ENCODE results near the gene STXBP4. TPM values are rescaled to one million over a fixed set of nuclear protein-coding genes. Genes with fewer than 3 reads are reported as not detected.

STXBP4 gene
- total RNA-seq, 2 donors from 2014 or later, result 12.7 to 31.4 TPM

DNA sequence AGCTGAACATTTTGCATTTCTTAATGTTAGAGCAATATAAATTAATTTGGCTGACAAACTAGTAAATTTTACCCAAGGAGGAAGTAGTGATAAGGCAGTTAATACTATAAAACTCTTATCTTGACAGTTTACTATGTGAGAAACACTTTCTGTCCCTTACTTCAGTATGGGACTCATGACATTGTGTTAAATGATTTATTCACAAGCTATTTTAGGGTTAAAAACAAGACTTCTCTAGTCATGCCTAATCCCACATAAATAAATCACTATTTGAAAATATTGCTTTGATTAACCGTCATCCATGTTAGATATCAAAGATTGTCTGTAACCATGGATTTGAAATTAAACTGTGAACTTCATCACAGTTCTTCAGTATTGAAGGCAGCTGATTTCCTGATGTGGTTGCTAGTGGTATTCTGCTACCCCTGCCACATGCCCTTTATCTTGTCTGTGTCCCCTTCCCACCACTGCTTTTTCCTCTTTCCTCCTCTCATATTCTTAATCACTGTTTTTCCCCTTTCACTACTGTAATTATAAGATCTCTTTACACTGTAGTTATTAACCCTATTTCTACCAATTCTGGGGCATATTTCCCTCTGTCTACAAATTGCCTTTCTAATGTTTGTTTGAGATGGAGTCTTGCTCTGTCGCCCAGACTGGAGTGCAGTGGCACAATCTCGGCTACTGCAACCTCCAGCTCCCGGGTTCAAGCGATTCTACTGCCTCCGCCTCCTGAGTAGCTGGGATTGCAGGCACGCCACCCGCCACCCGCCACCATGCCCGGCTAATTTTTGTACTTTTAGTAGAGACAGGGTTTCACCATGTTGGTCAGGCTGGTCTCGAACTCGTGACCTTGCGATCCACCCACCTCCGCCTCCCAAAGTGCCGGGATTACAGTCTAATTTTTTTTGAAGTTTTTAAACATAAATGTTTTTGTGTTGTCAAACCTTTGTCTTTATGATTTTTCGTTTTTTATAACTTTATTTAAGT, 95.6 kb downstream of the STXBP4 start:
- Histone ChIP-seq H3K36me3 (no peaks in the 10 kb centered on the region), H3K4me3 (no peak overlapping the region), H3K4me1 (ENCODE audit: control insufficient read depth in 1 of 2, low read depth in 2 of 2) (no peaks in the 10 kb centered on the region), H3K27ac (no peak overlapping the region), H3K9me3 (no peaks in the 10 kb centered on the region), H3K27me3 (replicated peaks; ENCODE audit: insufficient read depth) (no peaks in the 10 kb centered on the region)
- DNase-seq (ENCODE audit: low spot score) (no peak), ATAC-seq (ENCODE audit: insufficient number of reproducible peaks, low FRiP score, low read depth) (no peak)
- TF ChIP-seq, protein P1, sequence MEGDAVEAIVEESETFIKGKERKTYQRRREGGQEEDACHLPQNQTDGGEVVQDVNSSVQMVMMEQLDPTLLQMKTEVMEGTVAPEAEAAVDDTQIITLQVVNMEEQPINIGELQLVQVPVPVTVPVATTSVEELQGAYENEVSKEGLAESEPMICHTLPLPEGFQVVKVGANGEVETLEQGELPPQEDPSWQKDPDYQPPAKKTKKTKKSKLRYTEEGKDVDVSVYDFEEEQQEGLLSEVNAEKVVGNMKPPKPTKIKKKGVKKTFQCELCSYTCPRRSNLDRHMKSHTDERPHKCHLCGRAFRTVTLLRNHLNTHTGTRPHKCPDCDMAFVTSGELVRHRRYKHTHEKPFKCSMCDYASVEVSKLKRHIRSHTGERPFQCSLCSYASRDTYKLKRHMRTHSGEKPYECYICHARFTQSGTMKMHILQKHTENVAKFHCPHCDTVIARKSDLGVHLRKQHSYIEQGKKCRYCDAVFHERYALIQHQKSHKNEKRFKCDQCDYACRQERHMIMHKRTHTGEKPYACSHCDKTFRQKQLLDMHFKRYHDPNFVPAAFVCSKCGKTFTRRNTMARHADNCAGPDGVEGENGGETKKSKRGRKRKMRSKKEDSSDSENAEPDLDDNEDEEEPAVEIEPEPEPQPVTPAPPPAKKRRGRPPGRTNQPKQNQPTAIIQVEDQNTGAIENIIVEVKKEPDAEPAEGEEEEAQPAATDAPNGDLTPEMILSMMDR (IDR thresholded peaks at IDR 0.05), result no peak

DNA sequence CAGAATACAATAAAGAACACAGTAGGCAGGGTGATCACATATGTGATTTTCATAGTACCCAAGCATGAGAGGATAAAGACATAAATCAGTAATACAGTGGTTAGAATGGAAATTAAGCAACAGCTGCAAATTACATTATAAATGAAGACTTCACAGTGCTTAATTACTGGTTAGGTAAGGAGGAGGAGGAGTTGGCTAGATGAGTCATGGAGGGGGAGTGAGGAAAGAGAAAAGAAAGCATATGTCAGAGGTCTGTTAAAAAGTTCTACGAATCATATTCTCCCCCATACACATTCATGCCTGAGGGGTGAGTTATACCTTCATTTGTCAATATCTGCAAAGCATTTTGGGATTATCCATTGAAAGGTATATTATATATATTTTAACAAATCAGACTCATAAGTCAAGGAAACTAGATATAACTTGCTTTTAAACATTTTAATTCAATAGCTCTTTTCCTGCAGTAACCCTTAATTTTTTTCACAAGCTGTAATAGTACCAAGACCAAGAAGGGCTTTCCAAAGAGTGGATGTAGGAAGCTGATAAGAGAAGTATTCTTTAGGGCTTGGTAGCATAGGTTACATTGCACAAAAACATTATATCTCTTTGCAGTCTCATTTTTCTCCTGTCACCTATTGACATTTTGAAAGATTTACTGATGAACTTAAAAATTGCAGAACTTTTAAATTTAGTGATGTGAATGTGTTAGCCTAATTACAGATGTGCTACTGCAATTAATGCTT, 99.3 kb downstream of the STXBP4 start:
- no peak for DNase-seq (ENCODE audit: low spot score)
- Histone ChIP-seq H3K4me3 (no peak overlapping the region), H3K4me1 (ENCODE audit: control insufficient read depth in 1 of 2, low read depth in 2 of 2) (no peaks in the 10 kb centered on the region), H3K9me3 (no peaks in the 10 kb centered on the region), H3K27ac (no peak overlapping the region), H3K27me3 (replicated peaks; ENCODE audit: insufficient read depth) (no peaks in the 10 kb centered on the region), H3K36me3 (no peaks in the 10 kb centered on the region)
- TF ChIP-seq, protein P1 (IDR thresholded peaks at IDR 0.05), result no peak
- ATAC-seq (ENCODE audit: insufficient number of reproducible peaks, low FRiP score, low read depth), result no peak

DNA sequence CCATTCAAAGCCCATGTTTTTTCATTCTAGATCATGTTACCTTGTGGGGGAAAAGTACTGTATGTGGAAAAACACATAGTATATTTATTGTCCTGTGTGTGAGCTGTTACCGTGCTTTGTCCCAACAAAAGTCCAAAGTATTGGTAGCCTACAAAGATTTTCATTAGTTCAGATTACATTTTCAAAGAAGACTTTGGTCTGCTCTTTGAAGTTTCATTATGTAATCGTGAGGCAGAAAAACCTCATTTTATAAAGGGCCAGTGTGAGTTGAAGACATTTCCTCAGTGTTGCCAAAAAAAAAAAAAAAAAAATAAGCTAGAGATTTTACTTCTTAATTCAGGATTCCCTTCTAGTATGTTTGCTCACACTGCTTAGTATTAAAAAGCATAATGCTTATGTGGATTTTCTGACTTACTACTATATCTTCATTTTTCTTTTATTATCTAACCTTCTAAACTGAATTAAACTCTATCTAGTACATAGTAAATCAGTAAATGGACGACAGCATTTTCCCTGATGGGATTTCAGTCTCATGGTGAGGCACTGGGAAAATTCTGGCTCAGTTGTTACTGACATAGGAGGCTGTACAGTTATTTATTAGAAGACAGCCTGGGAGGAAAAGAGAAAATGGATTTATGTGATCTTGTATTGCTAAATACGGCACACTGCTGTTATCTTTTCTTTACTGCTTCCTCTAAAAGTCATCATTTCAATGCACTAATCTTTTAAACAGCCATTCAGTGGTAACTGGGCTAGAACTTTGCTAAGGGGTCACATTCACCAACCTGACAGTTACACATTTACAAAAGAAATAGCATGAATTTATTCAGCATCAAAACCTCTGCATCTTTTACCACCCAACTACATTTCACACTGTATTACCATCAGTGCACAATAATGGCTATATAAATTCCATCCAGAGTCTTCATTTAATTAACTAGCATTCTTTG, 100.6 kb downstream of the STXBP4 start:
- no peaks in the 10 kb centered on the region for H3K36me3 ChIP-seq
- H3K4me3 ChIP-seq, result no peak overlapping the region
- no peak for DNase-seq (ENCODE audit: low spot score)
- TF ChIP-seq, protein P1 (IDR thresholded peaks at IDR 0.05), result no peak
- no peak for ATAC-seq (ENCODE audit: insufficient number of reproducible peaks, low FRiP score, low read depth)
- H3K4me1 ChIP-seq (ENCODE audit: control insufficient read depth in 1 of 2, low read depth in 2 of 2), result no peaks in the 10 kb centered on the region
- no peak overlapping the region for H3K27ac ChIP-seq
- H3K27me3 ChIP-seq (replicated peaks; ENCODE audit: insufficient read depth), result no peaks in the 10 kb centered on the region
- no peaks in the 10 kb centered on the region for H3K9me3 ChIP-seq

DNA sequence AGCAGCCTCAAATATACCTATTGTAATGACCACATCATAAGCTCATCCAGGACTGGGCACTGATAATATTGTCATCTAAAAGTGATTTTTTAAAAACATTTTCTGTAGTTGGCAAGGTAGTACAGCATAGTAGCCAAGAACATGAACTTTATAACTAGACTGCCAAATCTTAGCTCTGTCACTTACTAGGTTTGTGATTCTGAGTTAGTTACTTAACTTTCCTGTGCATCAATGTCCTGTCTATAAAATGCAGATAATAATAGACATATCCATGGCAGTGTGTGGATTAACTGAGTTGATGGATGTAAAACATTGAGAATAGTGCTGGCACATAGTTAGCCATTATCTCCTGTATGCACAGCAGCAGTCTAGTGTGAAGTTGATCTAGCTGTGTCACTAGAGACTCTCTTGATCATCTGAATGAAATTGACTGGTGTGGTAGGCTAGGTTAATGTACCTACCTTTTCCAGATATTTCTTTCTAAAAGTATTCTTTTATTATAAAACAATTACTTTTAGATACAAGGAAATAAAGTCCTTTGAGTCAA, 101.5 kb downstream of the STXBP4 start:
- H3K4me1 ChIP-seq (ENCODE audit: control insufficient read depth in 1 of 2, low read depth in 2 of 2), result no peaks in the 10 kb centered on the region
- ATAC-seq (ENCODE audit: insufficient number of reproducible peaks, low FRiP score, low read depth) (no peak), DNase-seq (ENCODE audit: low spot score) (no peak)
- no peaks in the 10 kb centered on the region for H3K27me3 ChIP-seq (replicated peaks; ENCODE audit: insufficient read depth)
- TF ChIP-seq, protein P1 (IDR thresholded peaks at IDR 0.05), result no peak
- H3K4me3 ChIP-seq, result no peak overlapping the region
- H3K9me3 ChIP-seq, result no peaks in the 10 kb centered on the region
- H3K36me3 ChIP-seq, result no peaks in the 10 kb centered on the region
- H3K27ac ChIP-seq, result no peak overlapping the region
